GM19043 (cell line): Measurements from ENCODE around the gene MBOAT1.

ENCODE experiments used
- ATAC-seq: cut with Tn5 transposase; IDR thresholded peaks from one replicate; pipeline ENCODE4 v1.9.1; 2021; ENCODE audit warnings: low read depth; ENCODE audit not compliant: unreplicated experiment

Gene MBOAT1

DNA sequence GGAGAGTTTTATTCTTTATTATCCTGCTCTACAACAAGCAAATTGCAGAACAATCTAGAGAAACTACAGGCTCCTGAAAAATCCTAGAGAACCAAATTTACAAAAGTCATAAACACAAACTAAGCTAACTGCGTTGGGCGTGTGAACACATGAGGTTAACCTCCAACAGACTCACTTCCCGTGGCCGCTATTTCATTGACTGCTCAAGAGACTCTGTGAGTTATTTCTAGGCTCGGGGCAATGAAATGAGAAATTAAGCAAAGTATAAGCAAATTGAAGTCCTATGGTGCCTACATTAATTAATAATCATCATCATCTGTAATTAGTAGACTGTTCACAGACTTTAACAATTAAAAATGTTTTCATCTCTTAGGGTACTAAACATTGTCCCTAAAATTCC, 100.0 kb downstream of the MBOAT1 start:
- ATAC-seq, result no peak

DNA sequence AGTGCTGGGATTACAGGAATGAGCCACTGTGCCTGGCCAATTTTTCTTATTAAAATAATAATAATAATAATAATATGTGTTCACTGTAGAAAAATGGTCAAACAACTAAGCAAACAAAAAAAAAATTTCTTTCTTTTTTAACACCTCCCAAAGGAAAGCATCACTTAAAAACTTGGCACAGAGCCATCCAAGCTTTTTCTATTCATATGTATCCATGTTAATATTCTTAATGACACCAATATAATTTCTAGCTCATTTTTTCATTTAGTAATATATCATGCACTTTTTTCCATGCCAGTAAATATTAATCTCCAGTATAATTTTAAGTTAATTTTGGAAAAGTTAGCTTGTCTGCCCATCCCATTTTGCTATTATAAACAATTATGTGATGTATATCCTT, 101.8 kb downstream of the MBOAT1 start:
- ATAC-seq, result no peak

DNA sequence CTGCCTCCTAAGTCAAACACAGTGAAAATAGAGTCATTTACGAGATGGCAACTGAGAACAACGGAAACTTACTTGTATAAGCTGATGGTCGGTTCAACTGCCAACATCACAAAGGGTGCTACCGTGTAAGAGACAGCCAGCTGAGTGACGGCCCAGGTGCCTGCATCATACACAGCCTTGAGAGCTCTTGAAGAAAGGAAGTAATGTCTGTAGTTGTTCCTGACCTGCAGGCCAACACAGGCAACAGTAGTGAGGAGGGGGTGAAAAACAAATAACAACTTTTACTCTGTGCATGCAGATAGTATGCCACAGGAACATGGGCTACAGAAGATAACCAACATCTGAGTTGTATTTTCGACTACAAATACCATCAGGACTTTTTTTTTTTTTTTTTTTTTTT, 102.7 kb downstream of the MBOAT1 start:
- ATAC-seq, result no peak

DNA sequence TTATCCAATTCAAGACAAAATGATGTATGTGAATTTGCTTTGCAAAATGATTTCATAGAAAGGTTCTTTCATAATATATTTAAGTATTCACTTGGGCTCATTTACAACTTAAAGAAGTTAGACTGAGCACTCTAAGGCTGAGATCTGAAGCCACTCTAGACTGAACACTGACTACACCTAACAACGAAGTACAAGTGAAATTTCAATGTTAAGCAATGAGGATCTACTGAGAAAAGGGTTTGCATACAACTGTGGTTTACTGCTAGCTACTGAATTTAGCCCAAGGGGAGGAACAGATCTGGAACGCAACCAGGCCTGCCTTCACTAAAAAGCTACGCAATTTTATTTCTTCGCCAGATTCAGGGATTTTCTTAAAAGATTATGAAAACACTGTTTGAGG, 106.4 kb downstream of the MBOAT1 start:
- ATAC-seq, result no peak

DNA sequence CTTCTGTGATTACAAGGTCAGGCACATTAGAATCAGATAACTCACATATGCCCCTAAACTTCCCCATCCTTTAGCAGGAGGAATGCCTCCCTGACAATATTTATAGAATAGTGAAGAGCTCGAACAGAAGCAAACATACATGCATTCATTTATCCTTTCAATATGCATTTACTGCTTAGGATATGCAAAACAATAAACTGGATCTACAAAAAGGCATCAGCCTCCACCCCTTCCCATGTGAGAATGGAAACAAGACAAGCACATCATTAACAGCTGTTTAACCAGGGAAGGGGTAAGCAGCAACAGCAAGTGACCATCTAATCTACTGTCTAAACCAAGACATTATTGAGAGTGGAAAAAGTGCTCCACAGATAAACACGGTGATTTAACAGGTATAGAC, 107.6 kb downstream of the MBOAT1 start:
- ATAC-seq, result no peak

DNA sequence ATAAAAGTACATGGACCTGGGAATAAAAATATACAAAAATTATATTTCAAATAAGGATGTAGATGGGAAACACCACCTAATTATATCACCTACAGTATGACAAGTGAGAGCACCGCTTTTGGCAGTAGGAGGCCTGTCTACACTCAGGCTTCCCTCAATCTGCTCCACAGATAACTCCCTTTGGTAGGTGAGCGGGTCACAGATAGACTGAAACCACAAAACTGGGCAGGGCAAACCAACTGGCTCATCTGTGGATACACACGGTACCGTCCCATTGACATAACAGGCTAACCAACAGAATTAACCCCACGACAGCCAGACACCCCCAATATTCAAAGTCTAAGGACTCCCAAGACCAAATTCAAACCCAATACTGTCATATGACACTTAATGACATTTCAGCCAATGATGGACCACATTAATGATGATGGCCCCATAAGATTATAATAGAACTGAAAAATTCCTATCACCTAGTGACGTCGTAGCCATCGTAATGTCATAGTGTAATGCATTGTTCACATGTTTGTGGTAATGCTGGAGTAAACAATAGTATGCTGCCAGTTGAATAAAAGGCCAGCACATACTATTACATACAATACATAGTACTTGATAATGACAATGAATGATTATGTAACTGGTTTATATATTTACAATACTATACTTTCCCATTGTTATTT, 109.7 kb downstream of the MBOAT1 start:
- no peak for ATAC-seq

DNA sequence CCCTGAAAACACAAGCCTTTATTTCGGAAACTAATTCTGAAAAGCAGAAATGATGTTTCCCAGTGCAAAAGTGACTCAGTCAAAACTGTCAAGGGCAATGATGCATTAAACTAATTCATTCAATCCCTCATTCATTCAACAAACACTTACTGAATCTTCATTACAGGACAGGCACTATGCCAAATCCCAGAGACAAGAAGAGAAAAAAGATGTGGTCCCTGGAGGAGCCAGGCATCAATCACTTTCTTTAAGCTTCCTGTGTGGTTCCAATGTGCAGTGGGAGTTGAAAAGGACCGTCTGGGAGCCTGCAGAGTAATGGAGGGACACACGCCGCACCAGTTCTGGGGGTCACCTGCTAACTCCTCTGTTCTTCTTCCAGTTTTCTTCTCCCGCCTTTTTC, 113.1 kb downstream of the MBOAT1 start:
- no peak for ATAC-seq

DNA sequence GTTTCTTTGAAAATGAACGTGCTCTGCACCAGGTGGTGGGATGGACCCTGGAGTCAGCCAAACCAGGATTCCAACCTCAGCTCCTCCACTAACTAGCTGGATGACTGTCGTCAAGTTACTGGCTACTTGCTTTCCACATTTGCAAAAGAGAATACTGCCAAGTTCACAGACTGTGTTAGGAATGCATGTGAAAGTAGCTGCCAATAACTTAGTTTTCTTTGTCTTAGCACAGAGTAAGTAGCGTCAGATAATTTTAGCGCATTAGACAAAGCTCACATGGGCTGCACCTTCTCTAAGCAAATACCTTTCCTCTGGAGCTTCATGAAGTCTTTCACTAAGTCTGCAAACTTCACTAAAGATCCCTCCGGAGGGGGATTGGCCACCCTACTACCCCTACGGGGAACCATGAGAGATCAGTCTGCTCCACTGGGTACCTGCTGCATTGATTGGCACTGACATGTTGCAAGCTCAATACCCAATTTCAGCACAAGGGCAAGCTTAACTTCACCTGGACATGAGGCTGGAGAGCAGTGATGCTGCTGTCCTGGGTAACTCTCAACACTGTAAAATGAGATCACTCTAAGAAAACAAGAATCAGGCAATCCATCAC, 113.9 kb downstream of the MBOAT1 start:
- no peak for ATAC-seq

DNA sequence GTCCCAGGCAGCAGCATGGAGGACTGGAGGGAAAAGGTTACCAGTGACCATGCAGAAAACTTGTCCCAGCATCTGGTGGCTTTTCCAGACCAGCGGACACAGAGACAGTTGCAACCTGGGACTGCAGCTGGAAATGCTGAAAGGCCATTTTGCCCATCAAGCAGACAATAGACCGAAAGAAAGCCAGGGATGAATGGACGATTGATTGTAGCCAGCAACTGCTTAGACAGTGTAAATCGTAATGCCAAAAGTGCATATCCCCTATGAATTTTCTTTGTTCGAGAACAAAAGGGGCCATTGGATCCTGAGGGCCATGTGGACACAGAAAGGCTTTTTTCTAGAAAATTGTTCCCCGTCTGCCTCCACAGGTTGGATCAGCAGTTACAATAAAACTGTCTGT, 115.7 kb downstream of the MBOAT1 start:
- ATAC-seq, result no peak

DNA sequence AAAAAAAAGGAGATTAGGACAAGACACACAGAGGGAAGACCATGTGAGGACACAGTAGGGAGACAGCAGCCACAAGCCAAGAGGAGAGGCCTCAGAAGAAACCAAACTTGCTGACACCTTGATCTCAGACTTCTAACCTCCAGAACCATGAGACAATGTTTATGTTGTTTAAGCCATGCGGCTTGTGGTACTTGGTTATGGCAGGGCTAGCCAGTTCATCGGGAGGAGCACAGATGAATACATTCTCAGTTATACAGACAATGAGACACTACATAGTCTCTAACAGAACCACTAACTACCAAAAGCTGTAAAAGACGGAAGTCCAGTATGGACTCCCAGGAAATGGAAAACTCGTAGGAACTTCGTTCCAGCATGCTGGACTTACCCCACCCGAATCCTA, 116.8 kb downstream of the MBOAT1 start:
- ATAC-seq, result no peak

DNA sequence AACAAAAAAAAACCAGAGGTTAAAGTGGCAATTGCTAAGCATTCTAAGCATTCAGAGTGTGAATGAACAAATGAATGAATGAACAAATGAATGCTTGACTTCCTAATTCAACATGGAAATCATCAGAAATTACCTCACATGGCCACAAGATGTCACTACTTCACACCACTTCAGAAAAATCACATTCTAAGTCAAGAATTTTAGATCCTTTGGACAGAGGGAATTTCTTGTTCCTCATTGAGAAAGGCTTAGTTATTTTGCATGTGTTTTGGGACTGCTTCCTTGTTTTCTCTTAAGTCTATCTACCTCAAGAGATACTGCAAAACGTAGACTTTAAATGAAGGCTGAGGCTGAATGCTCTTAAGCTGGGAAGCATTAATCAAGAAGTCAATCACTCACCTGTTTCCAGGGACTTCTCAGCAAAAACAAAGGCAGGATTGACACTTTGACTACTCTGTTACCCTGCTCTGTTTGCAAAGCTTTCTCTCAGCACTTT, 120.2 kb downstream of the MBOAT1 start:
- no peak for ATAC-seq

DNA sequence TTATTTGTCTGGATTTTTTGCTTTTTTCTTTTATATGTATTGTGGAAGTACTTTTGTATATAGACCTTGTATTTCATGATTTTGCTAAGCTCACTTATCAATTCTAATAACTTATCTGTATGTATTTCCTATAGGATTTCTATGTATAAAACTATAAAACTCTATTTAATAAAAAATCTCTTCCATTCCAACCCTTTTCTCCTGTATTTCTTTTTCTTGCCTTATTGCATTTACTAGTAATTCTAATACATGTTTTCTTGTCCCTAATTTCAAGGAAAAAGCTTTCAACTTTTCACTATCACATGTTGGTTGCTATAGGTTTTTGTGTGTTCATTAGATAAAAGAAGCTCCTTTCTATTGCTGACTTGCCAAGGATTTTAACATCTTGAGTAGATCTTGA, 125.3 kb downstream of the MBOAT1 start:
- no peak for ATAC-seq

DNA sequence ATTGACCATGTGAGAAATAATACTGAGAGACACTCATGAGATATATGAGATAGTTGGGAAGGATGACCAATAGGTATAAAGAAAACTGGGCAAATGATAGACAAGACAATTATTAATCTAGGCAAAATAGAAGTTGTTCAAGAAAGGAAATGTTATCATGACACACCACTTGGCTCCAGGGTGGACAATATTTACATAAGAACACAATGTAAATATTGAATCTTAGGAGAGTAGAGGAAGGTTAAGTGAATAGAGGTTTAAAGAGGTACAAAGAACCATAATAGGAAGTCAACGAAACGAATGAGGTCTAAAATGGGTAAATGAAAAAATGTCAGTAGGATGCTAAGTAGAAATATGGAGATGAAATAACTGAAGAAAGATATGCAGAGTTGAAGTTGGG, 126.5 kb downstream of the MBOAT1 start:
- no peak for ATAC-seq

DNA sequence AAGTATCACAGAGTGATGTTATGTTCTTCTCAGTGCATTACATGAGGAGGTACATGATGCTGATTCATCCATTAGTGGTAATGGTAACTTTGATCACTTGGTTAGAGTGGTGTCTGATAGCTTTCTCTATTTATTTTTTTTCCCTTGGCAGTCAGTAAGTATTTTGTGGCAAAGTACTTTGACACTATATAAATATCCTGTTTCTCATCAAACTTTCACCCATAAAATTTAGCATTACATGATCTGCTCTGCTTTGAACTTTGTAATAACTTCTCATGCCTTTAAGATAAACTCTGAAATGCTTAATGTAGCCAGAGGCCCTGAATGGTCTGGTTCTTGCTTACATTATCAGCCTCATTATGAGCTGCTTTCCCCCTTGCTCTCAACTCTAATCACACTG, 127.9 kb downstream of the MBOAT1 start:
- ATAC-seq, result no peak

DNA sequence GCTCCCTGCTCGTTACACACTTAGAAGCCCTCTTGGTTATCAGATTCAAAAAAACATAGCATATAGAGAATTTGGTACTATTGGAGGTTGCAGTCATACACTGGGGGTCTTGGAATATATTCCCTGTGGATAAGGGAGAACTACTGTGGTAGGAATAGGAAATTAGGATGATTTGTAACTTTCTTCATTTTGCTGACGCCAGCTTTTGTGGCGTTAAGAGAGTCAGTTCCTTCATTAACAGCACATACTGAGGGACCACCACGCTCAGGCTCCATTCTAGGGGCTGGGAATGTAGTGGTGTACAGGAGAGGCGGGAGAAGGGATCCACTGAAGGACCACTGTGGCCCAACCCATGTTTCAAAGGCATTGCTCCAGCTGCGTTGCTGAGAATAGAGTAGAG, 140.3 kb downstream of the MBOAT1 start:
- no peak for ATAC-seq

DNA sequence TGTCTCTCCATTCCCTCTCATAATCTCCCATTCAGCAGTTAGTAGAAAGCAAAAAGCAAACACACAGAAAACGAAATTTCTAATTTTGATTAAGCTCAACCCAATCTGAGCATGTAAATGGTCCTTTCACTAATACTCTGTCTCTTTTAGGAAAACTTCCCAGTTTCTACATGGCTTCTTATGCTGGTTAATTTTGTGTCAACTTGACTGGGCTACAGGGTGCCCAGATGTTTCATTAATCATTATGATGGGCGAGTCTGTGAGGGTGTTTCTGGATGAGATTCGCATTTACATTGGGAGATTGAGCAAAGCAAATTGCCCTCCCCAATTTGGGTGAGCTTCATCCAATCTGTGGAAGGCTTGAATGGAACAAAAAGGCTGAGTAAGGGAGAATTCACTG, 142.2 kb downstream of the MBOAT1 start:
- ATAC-seq, result no peak

DNA sequence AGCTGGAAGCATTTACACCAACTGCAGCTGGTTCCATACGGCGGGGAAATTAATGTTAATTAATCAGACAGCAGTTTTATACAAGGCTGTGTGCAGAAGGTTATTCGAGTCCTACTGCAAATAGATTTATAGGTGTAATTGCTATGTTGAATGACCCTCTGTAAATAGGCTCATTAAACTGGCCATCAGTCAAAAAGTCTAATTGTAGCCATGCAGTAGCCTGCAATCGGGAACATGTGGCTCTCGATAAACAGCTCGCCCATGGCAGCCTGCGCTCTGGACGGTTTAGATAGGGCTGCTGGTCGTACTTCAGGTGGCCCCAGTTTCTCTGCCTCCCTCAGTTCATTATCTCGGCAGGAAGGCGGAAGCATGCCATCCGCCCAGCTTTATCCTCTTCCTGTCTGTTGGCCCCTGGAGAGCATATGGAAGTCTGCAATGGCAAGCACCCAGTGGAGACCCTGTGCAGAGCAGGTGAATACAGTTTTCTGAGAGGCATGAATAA, 143.2 kb downstream of the MBOAT1 start:
- ATAC-seq, result no peak

DNA sequence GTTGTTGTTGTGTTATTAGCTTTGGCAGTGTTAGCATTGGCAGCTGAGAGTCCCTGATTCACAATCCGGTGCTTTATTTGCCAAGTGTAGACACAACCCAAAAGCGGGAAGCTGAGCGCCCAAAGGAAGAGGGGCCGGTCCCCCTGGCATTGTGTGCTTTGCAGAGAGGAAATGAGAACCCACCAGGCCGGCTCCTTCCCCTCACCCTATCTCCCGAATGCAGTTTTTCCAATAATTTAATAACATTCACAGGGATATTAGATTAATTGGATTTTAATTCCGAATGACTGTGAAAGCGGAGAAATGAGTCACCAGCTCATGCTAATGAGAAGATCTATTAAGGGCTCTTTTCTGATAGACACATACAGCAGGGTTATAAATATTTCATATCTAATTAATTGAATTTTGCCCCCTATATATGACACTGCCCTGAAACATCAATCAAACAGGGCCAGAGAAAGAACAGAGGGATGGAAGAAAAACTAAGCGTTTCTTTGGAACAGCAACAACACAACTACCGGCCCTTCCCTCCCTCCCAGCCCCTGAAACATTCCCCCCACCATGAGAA, 143.8 kb downstream of the MBOAT1 start:
- no peak for ATAC-seq

DNA sequence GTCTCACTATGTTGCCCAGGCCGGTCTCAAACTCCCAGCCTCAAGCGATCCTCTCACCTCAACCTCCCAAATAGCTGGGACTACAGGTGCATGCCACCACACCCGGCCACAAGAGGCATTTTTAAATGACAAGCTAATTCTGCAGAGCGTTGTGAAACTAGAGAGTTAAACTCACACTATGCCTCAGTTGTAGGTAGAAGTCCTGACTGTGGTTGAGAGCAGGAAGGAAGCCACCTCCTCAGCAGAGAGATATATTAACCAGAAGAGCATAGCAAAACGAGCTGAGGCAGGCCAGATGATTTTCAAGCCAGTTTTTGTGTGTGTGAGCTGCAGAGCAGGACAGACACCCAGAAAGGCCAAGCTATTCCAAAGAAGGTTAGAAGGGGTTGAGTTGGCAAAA, 150.3 kb downstream of the MBOAT1 start:
- peak; percentile 58 for ATAC-seq

DNA sequence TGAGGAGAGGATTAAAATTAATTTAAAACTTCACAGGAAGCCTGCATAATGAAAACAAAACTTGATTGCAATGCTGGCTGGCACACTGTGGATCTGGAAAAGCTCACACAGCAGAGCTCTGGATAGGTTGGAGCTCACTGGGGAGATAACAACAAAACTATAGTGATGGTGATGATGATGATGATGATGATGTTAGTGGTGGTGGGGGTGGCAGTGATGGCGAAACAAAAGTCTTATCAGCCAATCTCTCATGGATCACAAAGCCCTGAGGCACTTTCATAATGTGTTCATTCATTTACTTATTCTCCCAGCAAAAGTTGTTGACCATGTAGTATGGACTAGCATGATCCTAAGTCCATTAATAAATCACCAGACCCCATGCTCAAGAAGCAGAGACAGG, 152.0 kb downstream of the MBOAT1 start:
- ATAC-seq, result no peak

DNA sequence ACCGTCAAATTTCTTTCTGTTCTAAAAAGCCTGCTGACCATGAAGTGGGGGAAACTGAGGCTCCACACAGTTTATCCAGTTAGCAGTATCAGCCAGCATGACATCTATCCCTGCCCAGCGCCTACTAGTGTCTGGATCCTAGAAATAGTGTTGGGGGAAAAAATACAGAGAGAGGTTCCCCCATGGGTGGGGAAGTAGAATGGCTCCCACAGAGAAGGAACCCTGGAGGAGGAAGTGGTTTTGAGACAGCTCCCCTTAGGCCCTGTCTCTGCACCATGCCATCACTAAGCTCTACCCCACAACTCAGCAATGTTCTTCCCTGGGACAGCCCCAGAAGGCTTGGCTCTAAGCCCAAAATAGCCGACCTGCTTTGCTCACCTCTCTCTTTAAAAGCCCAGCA, 153.4 kb downstream of the MBOAT1 start:
- no peak for ATAC-seq
